CMK (cell line): Measurements from ENCODE around the gene TBX2.

ENCODE experiments used
- DNase-seq: peaks from one replicate; pipeline ENCODE4 v3.0.0-alpha.2; 2010; ENCODE audit warnings: low read depth

The TBX2 gene

GRCh38 chr17:61454381-61455323 lies 55.0 kb downstream of the TBX2 start:
- no peak for DNase-seq

- no peak for DNase-seq
These were observed 55.8 kb downstream of the TBX2 start for GRCh38 chr17:61455324-61456060.

- no peak for DNase-seq
These were observed 56.5 kb downstream of the TBX2 start for GRCh38 chr17:61456061-61456681.

- DNase-seq, result no peak
These were observed 57.1 kb downstream of the TBX2 start for GRCh38 chr17:61456688-61457225.

GRCh38 chr17:61457226-61457983 lies 57.8 kb downstream of the TBX2 start:
- DNase-seq, result no peak

- DNase-seq, result no peak
These were observed 58.4 kb downstream of the TBX2 start for GRCh38 chr17:61458000-61458399.

- no peak for DNase-seq
These were observed 58.9 kb downstream of the TBX2 start for GRCh38 chr17:61458421-61459141.
